AG04450 (cell line): ENCODE results near the gene ARMH1. TPM values are rescaled to one million over a fixed set of nuclear protein-coding genes. Genes with fewer than 3 reads are reported as not detected.
A peak's percentile ranks its signal among the peaks of the same experiment; 100 is the strongest.
"Not testable (repeated sequence)": the region's sequence is repeated elsewhere in the genome, so short reads cannot be mapped to it uniquely, and the experiment has no call there.

Experiments used
- CTCF ChIA-PET: fragments of 300-600, 350-600 bp; formaldehyde crosslinking; extraction: SDS; loops from one replicate; lab custom pipeline; 2022; ENCODE audit warnings: antibody characterized with exemption, inconsistent platforms; lab: Charles Lee
- POLR2A ChIA-PET: fragments of 350-600 bp; formaldehyde crosslinking; extraction: SDS; loops from one replicate; lab custom pipeline; 2021; ENCODE audit warnings: antibody characterized with exemption, inconsistent platforms; lab: Yijun Ruan, JAX
- DNase-seq: peaks from one replicate; pipeline ENCODE4 v3.0.0-alpha.2; 2011; ENCODE audit warnings: low read depth, low spot score
- H3K27ac ChIP-seq: one replicate; pipeline ENCODE4 v1.5.1; 2012; ENCODE audit warnings: low read depth, low read length, control low read depth
- H3K27me3 ChIP-seq: one replicate; pipeline ENCODE4 v1.6.0; 2012; ENCODE audit warnings: low read length; ENCODE audit not compliant: control insufficient read depth, insufficient read depth
- H3K4me3 ChIP-seq: 2 replicates; pipeline ENCODE4 v1.5.1; 2011; ENCODE audit warnings: mild to moderate bottlenecking, low read depth, low read length, control low read depth
- H3K9me3 ChIP-seq: 2 replicates; pipeline ENCODE4 v1.5.1; 2012; ENCODE audit warnings: low read length; ENCODE audit not compliant: control insufficient read depth, insufficient read depth
- polyA plus RNA-seq: library from polyadenylated mRNA; depleted of rRNA; stranded (reverse); fragments of >200 nt; gene quantifications from 2 replicates; pipeline ENCODE4 v1.2.3, GENCODE V29; 2011
- TF ChIP-seq, protein P1 (sequence below): IDR thresholded peaks from 2 replicates; pipeline ENCODE4 v1.5.1; 2011; ENCODE audit warnings: low read depth, low read length, control low read depth, inconsistent platforms

Gene ARMH1
- polyA plus RNA-seq, 1 experiment, result 2.7 TPM

- DNase-seq, result no peak
- TF ChIP-seq, protein P1, sequence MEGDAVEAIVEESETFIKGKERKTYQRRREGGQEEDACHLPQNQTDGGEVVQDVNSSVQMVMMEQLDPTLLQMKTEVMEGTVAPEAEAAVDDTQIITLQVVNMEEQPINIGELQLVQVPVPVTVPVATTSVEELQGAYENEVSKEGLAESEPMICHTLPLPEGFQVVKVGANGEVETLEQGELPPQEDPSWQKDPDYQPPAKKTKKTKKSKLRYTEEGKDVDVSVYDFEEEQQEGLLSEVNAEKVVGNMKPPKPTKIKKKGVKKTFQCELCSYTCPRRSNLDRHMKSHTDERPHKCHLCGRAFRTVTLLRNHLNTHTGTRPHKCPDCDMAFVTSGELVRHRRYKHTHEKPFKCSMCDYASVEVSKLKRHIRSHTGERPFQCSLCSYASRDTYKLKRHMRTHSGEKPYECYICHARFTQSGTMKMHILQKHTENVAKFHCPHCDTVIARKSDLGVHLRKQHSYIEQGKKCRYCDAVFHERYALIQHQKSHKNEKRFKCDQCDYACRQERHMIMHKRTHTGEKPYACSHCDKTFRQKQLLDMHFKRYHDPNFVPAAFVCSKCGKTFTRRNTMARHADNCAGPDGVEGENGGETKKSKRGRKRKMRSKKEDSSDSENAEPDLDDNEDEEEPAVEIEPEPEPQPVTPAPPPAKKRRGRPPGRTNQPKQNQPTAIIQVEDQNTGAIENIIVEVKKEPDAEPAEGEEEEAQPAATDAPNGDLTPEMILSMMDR, result no peak
- ChIA-PET POLR2A (interaction anchor here (0.7 kb wide), 1 partner anchor 45 kb away, joined by 6 read pairs; no protein-coding TSS in a partner anchor), CTCF (interaction anchor here (0.6 kb wide), 2 partner anchors 282 to 909 kb away, joined by 3 to 4 read pairs; no protein-coding TSS in a partner anchor)
- no peak overlapping the region for H3K27ac ChIP-seq
- H3K27me3 ChIP-seq, result no peaks in the 10 kb centered on the region
- no peak overlapping the region for H3K4me3 ChIP-seq
- peaks cover 5% of the 10 kb centered on the region; the same call in 1 of the 2 replicates for H3K9me3 ChIP-seq
These were observed 61.5 kb downstream of the ARMH1 start for GRCh38 chr1:44735992-44736391.

GRCh38 chr1:44738953-44739306, 64.4 kb downstream of the ARMH1 start:
- peak overlapping the region; percentile 86 for H3K27ac ChIP-seq
- POLR2A ChIA-PET, result interaction anchor here (1.0 kb wide), 1 partner anchor 9 kb away, joined by 3 read pairs; no protein-coding TSS in a partner anchor
- H3K27me3 ChIP-seq, DNase-seq, H3K9me3 ChIP-seq: not testable (repeated sequence)
- CTCF ChIA-PET, result interaction anchor here (10.4 kb wide), 1 partner anchor 8 kb away, joined by 89 read pairs; the partner anchor contains the start of gene RNU5D-1
- peak overlapping the region; percentile 93 for H3K4me3 ChIP-seq

GRCh38 chr1:44739307-44740178, 65.0 kb downstream of the ARMH1 start, which contains the start of gene KIF2C:
Gene KIF2C (plus strand): TSS chr1:44739837. CDS start chr1:44739933, 96 bp downstream.
- Histone ChIP-seq H3K4me3 (peak within 1 kb of the TSS; percentile 93), H3K9me3 (peaks cover 5% of the 10 kb centered on the region; the same call in 1 of the 2 replicates), H3K27me3 (no peaks in the 10 kb centered on the region), H3K27ac (peak within 1 kb of the TSS; percentile 86)
- peak; percentile 93 for DNase-seq
- TF ChIP-seq, protein P1, result no peak
- ChIA-PET CTCF (interaction anchor here (10.4 kb wide), 1 partner anchor 8 kb away, joined by 89 read pairs; the partner anchor contains the start of gene RNU5D-1), POLR2A (interaction anchor here (1.0 kb wide), 1 partner anchor 9 kb away, joined by 3 read pairs; no protein-coding TSS in a partner anchor)

- TF ChIP-seq, protein P1, result no peak
- Histone ChIP-seq H3K4me3 (peak overlapping the region; percentile 93), H3K9me3 (peaks cover 5% of the 10 kb centered on the region; the same call in 1 of the 2 replicates), H3K27ac (peak overlapping the region; percentile 86), H3K27me3 (no peaks in the 10 kb centered on the region)
- no peak for DNase-seq
- ChIA-PET CTCF (interaction anchor here (10.4 kb wide), 1 partner anchor 9 kb away, joined by 89 read pairs; the partner anchor contains the start of gene RNU5D-1), POLR2A (no interaction called here)
These were observed 65.7 kb downstream of the ARMH1 start for GRCh38 chr1:44740179-44740617.

- H3K27me3 ChIP-seq, result no peaks in the 10 kb centered on the region
- H3K9me3 ChIP-seq, result peaks cover 4% of the 10 kb centered on the region; the same call in 1 of the 2 replicates
- no peak for DNase-seq
- POLR2A ChIA-PET, result interaction anchor here (0.6 to 1.0 kb wide), 2 partner anchors 32 to 559 kb away, joined by 3 to 4 read pairs; partner anchors contain the start of gene RPS8
- CTCF ChIA-PET, result interaction anchor here (0.6 to 10.4 kb wide), 4 partner anchors 12 to 1911 kb away, joined by 3 to 89 read pairs (median 4); partner anchors contain the start of gene RNU5D-1
- TF ChIP-seq, protein P1, result no peak
- no peak overlapping the region for H3K27ac ChIP-seq
- H3K4me3 ChIP-seq, result no peak overlapping the region
These were observed 68.7 kb downstream of the ARMH1 start for GRCh38 chr1:44743211-44743610.
